Ascending aorta (tissue), 2 donors: ENCODE results near the gene TEC. TPM values are rescaled to one million over a fixed set of nuclear protein-coding genes. Genes with fewer than 3 reads are reported as not detected.

Source experiments
- DNase-seq, 2 donors: peaks; one replicate each; pipeline ENCODE4 v3.0.0-alpha.2; 2019; ENCODE audit warnings: low spot score in 2 of 2
- H3K27ac ChIP-seq, 2 donors: fragments of 200-600 bp; sonication (generic); one replicate each; pipeline ENCODE4 v1.5.1; 2016 to 2017; ENCODE audit warnings: mild to moderate bottlenecking in 1 of 2
- H3K27me3 ChIP-seq: fragments of 200-600 bp; sonication (generic); one replicate; pipeline ENCODE4 v1.5.1; 2017
- H3K36me3 ChIP-seq, 2 donors: fragments of 200-600 bp; sonication (generic); one replicate each; pipeline ENCODE4 v1.5.1; 2016
- H3K4me1 ChIP-seq, 2 donors: fragments of 200-600 bp; sonication (generic); one replicate each; pipeline ENCODE4 v1.5.1; 2016 to 2017; ENCODE audit warnings: mild to moderate bottlenecking in 1 of 2
- H3K4me3 ChIP-seq, 2 donors: fragments of 200-600 bp; sonication (generic); one replicate each; pipeline ENCODE4 v1.5.1; 2016 to 2017; ENCODE audit warnings: mild to moderate bottlenecking in 1 of 2
- H3K9me3 ChIP-seq, 2 donors: fragments of 200-600 bp; sonication (generic); one replicate each; pipeline ENCODE4 v1.5.1; 2016
- CTCF ChIP-seq, 3 experiments: fragments of 200-600 bp in 2 of 3; fragments of 450-650 bp in 1 of 3; sonication (generic) in 2 of 3; IDR thresholded peaks; one replicate each; pipeline ENCODE4 v1.5.1; 2016 to 2019; ENCODE audit warnings: antibody characterized with exemption in 3 of 3, mild to moderate bottlenecking in 1 of 3, moderate library complexity in 1 of 3
- intact Hi-C: fragments of 100-400 bp; cut with DNase I; formaldehyde crosslinking; loops from one replicate; pipeline ENCODE4 v1.15.1; 2023
- total RNA-seq: library from RNA; depleted of rRNA; stranded (reverse); fragments of >200 nt; gene quantifications from one replicate; pipeline ENCODE4 v1.1.0, GENCODE V29; 2016

TEC gene
- total RNA-seq, 1 donor from 2014 or later: 4.5 TPM

- Histone ChIP-seq H3K27ac (no peak overlapping the region), H3K27me3 (no peaks in the 10 kb centered on the region), H3K4me1 (no peaks in the 10 kb centered on the region), H3K4me3 (no peak overlapping the region), H3K36me3 (no peaks in the 10 kb centered on the region), H3K9me3 (no peaks in the 10 kb centered on the region)
- intact Hi-C loops: no loop called here
- TF ChIP-seq CTCF (IDR thresholded peaks at IDR 0.05): no peak
- DNase-seq: no peak
Measured at GRCh38 chr4:48307528-48307927, 37.9 kb upstream of the TEC start.

- no peaks in the 10 kb centered on the region for H3K4me1 ChIP-seq
- H3K27ac ChIP-seq: no peak overlapping the region
- intact Hi-C loops: no loop called here
- no peak for DNase-seq
- H3K27me3 ChIP-seq: no peaks in the 10 kb centered on the region
- no peak overlapping the region for H3K4me3 ChIP-seq
- H3K36me3 ChIP-seq: no peaks in the 10 kb centered on the region
- no peaks in the 10 kb centered on the region for H3K9me3 ChIP-seq
- TF ChIP-seq CTCF (IDR thresholded peaks at IDR 0.05): no peak
Measured at GRCh38 chr4:48305508-48305907, 35.9 kb upstream of the TEC start.

GRCh38 chr4:48300004-48300403 lies 30.4 kb upstream of the TEC start:
- no peaks in the 10 kb centered on the region for H3K9me3 ChIP-seq
- H3K27ac ChIP-seq: no peak overlapping the region
- intact Hi-C loops: no loop called here
- no peaks in the 10 kb centered on the region for H3K36me3 ChIP-seq
- DNase-seq: no peak
- no peaks in the 10 kb centered on the region for H3K4me1 ChIP-seq
- no peak overlapping the region for H3K4me3 ChIP-seq
- no peak for TF ChIP-seq CTCF (IDR thresholded peaks at IDR 0.05)
- no peaks in the 10 kb centered on the region for H3K27me3 ChIP-seq

- H3K9me3 ChIP-seq: no peaks in the 10 kb centered on the region
- no peaks in the 10 kb centered on the region for H3K4me1 ChIP-seq
- no peaks in the 10 kb centered on the region for H3K27me3 ChIP-seq
- no peak for DNase-seq
- H3K36me3 ChIP-seq: no peaks in the 10 kb centered on the region
- H3K4me3 ChIP-seq: no peak overlapping the region
- TF ChIP-seq CTCF (IDR thresholded peaks at IDR 0.05): no peak
- intact Hi-C loops: no loop called here
- H3K27ac ChIP-seq: no peak overlapping the region
Measured at GRCh38 chr4:48299560-48299959, 29.9 kb upstream of the TEC start.

- Histone ChIP-seq H3K4me1 (no peaks in the 10 kb centered on the region), H3K36me3 (no peaks in the 10 kb centered on the region), H3K27me3 (no peaks in the 10 kb centered on the region), H3K27ac (no peak overlapping the region), H3K9me3 (no peaks in the 10 kb centered on the region), H3K4me3 (no peak overlapping the region)
- intact Hi-C loops: no loop called here
- no peak for TF ChIP-seq CTCF (IDR thresholded peaks at IDR 0.05)
- DNase-seq: no peak
Measured at GRCh38 chr4:48297256-48297846, 27.7 kb upstream of the TEC start.

- H3K9me3 ChIP-seq: no peaks in the 10 kb centered on the region
- no peaks in the 10 kb centered on the region for H3K27me3 ChIP-seq
- TF ChIP-seq CTCF (IDR thresholded peaks at IDR 0.05): no peak
- no peaks in the 10 kb centered on the region for H3K4me1 ChIP-seq
- intact Hi-C loops: no loop called here
- DNase-seq: no peak
- no peaks in the 10 kb centered on the region for H3K36me3 ChIP-seq
- H3K4me3 ChIP-seq: no peak overlapping the region
- no peak overlapping the region for H3K27ac ChIP-seq
Measured at GRCh38 chr4:48296365-48296764, 26.7 kb upstream of the TEC start.
